Ramos (cell line): ENCODE measurements around the gene FGF19.

Experiments used
- in situ Hi-C: fragments of 300-500 bp; cut with MboI; formaldehyde crosslinking; loops from one replicate; pipeline ENCODE4 v1.14.3; 2022; ENCODE audit warnings: low sequenced_read_pairs; ENCODE audit not compliant: unreplicated experiment

Gene FGF19

GRCh38 chr11:69697861-69698260, 6.0 kb downstream of the FGF19 start:
- in situ Hi-C loops, result loop anchor here (25.0 kb wide), 1 partner anchor 489 kb away; no protein-coding TSS in a partner anchor

- in situ Hi-C loops, result loop anchor here (25.0 kb wide), 1 partner anchor 490 kb away; no protein-coding TSS in a partner anchor
Observed at GRCh38 chr11:69697469-69697843, 6.4 kb downstream of the FGF19 start.

GRCh38 chr11:69696749-69697468, 6.9 kb downstream of the FGF19 start:
- in situ Hi-C loops, result loop anchor here (25.0 kb wide), 1 partner anchor 490 kb away; no protein-coding TSS in a partner anchor

- in situ Hi-C loops, result loop anchor here (25.0 kb wide), 1 partner anchor 491 kb away; no protein-coding TSS in a partner anchor
Observed at GRCh38 chr11:69695995-69696394, 7.8 kb downstream of the FGF19 start.

GRCh38 chr11:69695581-69695980, 8.2 kb downstream of the FGF19 start:
- in situ Hi-C loops, result loop anchor here (25.0 kb wide), 1 partner anchor 492 kb away; no protein-coding TSS in a partner anchor

GRCh38 chr11:69694781-69695180, 9.0 kb downstream of the FGF19 start:
- in situ Hi-C loops, result loop anchor here (25.0 kb wide), 1 partner anchor 493 kb away; no protein-coding TSS in a partner anchor

- in situ Hi-C loops, result loop anchor here (25.0 kb wide), 1 partner anchor 495 kb away; no protein-coding TSS in a partner anchor
Observed at GRCh38 chr11:69692422-69692821, 11.4 kb downstream of the FGF19 start.

GRCh38 chr11:69691463-69691862, 12.4 kb downstream of the FGF19 start:
- in situ Hi-C loops, result loop anchor here (25.0 kb wide), 1 partner anchor 496 kb away; no protein-coding TSS in a partner anchor

- in situ Hi-C loops, result loop anchor here (10.0 to 25.0 kb wide), 2 partner anchors 205 to 498 kb away; no protein-coding TSS in a partner anchor
Observed at GRCh38 chr11:69689484-69690319, 14.1 kb downstream of the FGF19 start.

GRCh38 chr11:69687969-69688771, 15.7 kb downstream of the FGF19 start:
- in situ Hi-C loops, result loop anchor here (10.0 to 25.0 kb wide), 2 partner anchors 207 to 499 kb away; no protein-coding TSS in a partner anchor

GRCh38 chr11:69686856-69687255, 17.0 kb downstream of the FGF19 start:
- in situ Hi-C loops, result loop anchor here (10.0 to 25.0 kb wide), 2 partner anchors 208 to 500 kb away; no protein-coding TSS in a partner anchor

GRCh38 chr11:69686452-69686851, 17.4 kb downstream of the FGF19 start:
- in situ Hi-C loops, result loop anchor here (10.0 to 25.0 kb wide), 2 partner anchors 208 to 501 kb away; no protein-coding TSS in a partner anchor

GRCh38 chr11:69685348-69685747, 18.5 kb downstream of the FGF19 start:
- in situ Hi-C loops, result loop anchor here (10.0 to 25.0 kb wide), 2 partner anchors 209 to 502 kb away; no protein-coding TSS in a partner anchor

GRCh38 chr11:69684651-69685050, 19.2 kb downstream of the FGF19 start:
- in situ Hi-C loops, result loop anchor here (10.0 to 25.0 kb wide), 2 partner anchors 210 to 503 kb away; no protein-coding TSS in a partner anchor

- in situ Hi-C loops, result loop anchor here (10.0 to 25.0 kb wide), 2 partner anchors 211 to 503 kb away; no protein-coding TSS in a partner anchor
Observed at GRCh38 chr11:69683764-69684333, 20.0 kb downstream of the FGF19 start.

GRCh38 chr11:69682681-69683326, 21.0 kb downstream of the FGF19 start:
- in situ Hi-C loops, result loop anchor here (10.0 to 25.0 kb wide), 2 partner anchors 212 to 504 kb away; no protein-coding TSS in a partner anchor

GRCh38 chr11:69682221-69682620, 21.6 kb downstream of the FGF19 start:
- in situ Hi-C loops, result loop anchor here (10.0 to 25.0 kb wide), 2 partner anchors 213 to 505 kb away; no protein-coding TSS in a partner anchor

- in situ Hi-C loops, result loop anchor here (10.0 to 25.0 kb wide), 2 partner anchors 214 to 507 kb away; no protein-coding TSS in a partner anchor
Observed at GRCh38 chr11:69680688-69681087, 23.1 kb downstream of the FGF19 start.
